HG02840 (cell line): ENCODE data around the gene PACRG.
"Not testable (repeated sequence)": the region's sequence is repeated elsewhere in the genome, so short reads cannot be mapped to it uniquely, and the experiment has no call there.

Experiments used
- ATAC-seq: cut with Tn5 transposase; IDR thresholded peaks from one replicate; pipeline ENCODE4 v1.9.1; 2021; ENCODE audit warnings: mild to moderate bottlenecking, moderate library complexity, moderate number of reproducible peaks; ENCODE audit not compliant: unreplicated experiment, low FRiP score

Gene PACRG

DNA sequence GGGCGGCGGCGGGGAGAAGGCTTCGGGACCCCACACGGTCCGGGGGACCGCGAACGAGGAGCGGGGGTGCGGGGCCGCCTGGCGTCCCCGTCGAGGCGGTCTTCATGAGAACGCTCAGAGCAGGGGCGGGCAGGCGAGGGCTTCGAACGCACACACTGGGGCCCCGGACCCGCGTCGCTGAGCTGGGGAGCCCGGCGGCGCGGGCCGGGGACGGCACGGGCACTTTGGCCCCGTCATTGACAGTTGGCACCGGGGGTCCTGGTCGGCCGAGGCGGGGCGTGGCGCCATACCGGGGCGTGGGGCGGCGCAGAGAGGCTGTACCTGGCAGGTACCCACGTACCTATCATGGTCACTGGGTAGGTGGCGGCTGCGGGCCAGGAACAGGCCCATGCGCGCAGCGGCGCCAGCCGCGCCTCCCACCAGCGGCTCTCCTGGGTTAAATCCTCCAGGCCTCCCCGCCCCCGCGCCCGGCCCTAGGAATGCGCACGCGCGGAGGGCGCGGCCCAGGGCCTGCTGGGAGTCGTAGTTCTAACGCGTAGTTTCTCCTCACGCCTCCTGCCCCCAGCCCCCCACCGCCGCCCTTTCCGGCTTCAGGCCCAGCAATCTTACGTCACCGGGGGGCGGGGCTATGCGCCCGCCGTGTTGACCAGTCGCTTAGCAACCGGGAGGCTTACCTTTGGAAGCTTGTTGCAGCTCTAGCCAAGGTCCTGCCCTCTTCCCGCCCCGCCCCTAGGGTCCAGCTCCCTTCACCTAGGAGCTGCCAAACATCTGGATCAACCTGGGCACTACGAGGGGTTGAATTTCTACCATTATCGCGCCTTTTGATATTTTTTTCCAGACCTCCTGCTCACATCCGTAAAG lies at the start of gene PACRG, which contains the start of gene PRKN:
Gene PACRG, plus strand, starts transcription at position 653 of the 861 bp plus-strand sequence.
Gene PRKN, minus strand, starts transcription at position 445 of the 861 bp plus-strand sequence.
- peak; percentile 99 for ATAC-seq

DNA sequence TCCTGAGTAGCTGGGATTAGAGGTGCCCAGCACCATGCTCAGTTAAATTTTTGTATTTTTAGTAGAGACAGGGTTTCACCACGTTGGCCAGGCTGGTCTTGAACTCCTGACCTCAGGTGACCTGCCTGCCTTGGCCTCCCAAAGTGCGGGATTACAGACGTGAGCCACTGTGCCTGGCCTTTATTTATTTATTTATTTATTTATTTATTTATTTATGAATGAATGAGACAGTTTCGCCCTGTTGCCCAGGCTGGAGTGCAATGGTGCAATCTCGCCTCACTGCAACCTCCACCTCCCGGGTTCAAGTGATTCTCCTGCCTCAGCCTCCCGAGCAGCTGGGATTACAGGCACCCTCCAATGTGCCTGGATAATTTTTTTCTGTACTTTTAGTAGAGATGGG lies 48.9 kb upstream of the PACRG start:
- ATAC-seq, result not testable (repeated sequence)

DNA sequence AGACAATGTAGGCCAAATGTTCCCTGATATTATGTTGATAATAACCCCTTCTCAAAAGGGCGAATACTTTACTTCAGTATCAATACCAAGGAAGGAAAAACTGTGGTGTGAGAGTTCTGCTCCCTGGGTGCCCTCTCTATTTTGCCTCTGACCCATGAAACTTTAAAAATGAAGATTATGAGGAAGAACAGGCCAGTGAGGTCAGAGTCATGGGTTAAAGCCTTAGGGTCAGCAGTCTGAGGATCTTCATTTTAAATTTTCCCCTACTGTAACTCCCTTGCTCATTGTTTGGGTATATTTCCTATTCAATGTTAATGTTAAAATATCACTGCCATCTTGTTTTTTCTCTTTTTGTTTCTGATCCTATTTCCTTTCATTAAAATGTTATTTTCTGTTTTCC lies 48.1 kb upstream of the PACRG start:
- ATAC-seq, result no peak

- ATAC-seq, result no peak
Measured at GRCh38 chr6:162680367-162680766, 47.4 kb upstream of the PACRG start.

GRCh38 chr6:162680871-162681270 lies 46.9 kb upstream of the PACRG start:
- no peak for ATAC-seq

DNA sequence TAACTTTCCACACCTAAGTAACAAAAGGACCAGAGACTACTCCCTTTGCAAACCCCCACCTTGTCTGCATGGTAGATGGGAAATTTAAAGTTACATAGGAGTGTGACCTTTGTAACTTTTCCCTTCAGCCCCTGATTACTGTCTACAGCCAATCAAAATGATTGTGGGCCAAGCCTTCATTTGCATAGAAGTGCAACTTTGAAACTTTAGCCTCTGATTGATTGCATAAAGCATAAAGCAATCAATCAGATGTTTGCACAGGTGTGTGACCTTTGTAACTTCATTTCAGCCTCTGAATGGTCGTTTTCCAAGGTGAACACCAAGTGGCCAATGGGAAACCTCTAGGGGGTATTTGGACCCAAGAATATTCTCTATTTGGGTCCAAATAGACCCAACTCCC lies 46.3 kb upstream of the PACRG start:
- no peak for ATAC-seq

DNA sequence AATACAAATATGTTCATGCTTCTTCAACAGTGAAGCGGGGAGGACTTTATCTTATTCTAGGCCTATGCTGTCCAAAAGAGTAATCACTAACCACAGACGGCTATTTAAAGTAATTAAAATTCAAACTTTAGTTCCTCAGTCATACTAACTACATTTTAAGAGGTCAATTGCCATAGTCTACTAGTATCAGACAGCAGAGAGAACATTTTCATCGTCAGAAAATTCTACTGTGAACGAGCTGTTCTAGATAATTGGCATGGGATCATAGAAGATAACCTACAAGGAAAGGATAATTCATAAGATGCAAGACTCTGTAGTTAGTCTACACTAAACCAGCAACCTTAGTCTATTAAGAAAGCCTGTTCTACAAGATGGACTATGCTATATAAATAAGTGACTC lies 44.6 kb upstream of the PACRG start:
- ATAC-seq, result no peak

- no peak for ATAC-seq
Measured at GRCh38 chr6:162684052-162684451, 43.7 kb upstream of the PACRG start.

GRCh38 chr6:162684961-162685360 lies 42.8 kb upstream of the PACRG start:
- no peak for ATAC-seq

- no peak for ATAC-seq
Measured at GRCh38 chr6:162685586-162685985, 42.2 kb upstream of the PACRG start.

- ATAC-seq, result no peak
Measured at GRCh38 chr6:162688751-162689345, 38.9 kb upstream of the PACRG start.

DNA sequence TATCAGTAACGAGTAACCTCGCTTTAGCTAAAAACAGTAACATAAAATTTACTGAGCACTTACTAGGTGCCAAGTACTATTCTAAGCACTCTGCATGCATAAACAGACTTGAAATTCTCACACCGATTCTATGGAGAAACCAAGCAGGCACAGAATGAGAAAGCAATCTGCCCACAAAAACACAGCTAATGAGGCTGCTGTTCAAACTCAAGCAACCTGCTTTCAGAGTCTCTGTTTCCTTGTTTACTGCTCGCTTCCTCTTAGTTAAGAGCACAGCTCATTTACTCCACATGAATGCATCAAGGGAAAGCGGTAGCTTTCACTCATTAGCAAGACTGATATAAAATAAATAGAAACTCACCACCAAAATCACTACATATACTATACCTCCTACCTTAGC lies 37.6 kb upstream of the PACRG start:
- ATAC-seq, result no peak

DNA sequence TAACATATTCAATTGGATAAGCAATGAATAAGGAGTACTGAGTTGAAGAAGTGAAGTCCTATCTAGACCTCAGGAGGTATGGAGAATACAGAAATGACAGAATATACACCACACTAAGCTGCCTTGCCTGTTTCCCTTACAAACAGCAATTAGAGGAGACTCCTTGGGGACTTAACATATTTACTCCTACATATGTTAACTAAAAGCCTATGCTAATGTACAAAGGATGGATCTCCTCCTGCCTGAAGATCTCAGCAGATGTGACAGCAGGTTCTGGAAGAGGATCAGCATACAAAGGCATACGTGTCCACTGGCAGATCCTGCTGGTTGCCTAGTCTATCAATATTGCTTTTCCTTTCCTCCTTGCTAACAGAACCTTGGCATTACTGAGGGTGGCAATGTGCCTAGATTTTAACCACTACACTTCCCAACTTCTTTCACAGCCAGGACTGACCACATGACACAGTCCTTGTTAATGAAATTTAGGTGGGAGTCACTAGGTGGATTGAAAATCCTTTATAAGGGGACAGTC lies 29.8 kb upstream of the PACRG start:
- ATAC-seq, result no peak

DNA sequence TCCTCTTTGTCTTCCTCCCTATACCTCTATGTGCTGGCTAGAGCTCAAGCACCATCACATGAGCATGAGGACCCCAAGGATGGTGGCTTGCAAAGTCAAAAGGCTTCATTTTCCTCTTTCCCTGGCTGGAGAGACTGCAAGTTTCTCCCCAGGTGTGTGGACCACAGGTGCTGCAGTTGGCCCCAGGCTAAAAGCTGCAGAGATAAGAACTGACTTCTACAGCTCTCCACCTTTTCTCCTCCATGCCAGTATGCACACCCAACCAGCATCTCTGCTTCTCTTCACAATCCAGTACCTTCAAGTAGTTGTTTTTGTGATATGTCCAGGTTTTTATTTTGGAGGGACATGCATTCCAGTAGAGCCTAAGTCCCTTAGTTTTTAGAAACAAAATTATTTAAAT lies 29.3 kb upstream of the PACRG start:
- no peak for ATAC-seq

DNA sequence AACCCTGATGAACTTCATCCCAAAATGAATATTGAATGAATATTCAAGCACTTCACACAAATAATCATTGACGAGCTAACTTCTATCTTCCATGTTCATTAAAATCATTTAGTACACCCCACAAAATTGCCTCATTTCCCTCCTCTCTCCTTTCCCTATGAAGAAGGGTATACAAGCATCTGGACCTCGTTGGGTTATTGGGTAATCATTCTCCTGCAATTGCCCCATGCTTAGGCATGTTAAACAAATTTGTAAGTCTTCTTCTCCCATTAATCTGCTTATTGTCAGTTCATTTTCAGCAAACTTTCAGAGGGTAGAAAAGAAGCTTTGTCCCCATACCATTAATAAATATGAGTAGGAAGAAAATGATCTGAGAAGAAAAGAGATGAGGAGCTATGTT lies 27.8 kb upstream of the PACRG start:
- ATAC-seq, result no peak

DNA sequence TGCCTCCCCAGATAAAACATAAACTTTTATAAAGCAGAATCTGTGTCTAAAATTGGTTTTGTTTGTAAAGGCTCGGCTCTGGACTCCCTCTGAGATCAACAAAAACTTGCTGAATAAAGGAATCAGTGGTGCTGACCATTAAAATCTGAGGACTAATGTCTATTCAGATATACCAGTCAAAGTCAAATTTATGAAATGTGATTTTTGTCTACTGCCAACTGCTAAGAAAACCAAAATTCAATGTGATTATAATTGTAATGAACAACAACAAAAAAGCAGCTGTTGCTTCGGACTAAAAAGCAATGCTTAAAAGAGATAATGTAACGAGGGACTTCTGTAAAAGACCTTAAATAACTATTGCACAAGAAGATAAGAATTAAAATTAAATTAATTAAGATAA lies 26.8 kb upstream of the PACRG start:
- no peak for ATAC-seq

GRCh38 chr6:162701551-162701950 lies 26.2 kb upstream of the PACRG start:
- no peak for ATAC-seq

DNA sequence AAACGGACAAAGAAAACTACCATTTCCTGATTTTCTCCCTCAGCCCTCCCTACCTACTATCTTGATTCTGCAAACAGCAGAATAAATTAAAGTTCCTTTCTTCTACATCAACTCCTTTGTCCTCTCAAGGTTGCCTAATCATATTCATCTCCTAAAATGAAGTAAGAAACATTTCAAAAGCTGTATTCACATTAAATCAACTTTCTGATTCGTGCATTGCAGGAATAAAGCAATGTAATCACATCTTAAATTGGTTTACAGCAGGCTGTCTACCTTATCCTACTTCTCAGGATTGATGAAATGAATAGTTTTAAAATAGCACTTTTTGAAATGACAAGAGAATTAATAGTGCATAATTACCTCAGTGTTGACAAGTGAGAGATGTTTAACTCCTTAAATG lies 25.3 kb upstream of the PACRG start:
- no peak for ATAC-seq

DNA sequence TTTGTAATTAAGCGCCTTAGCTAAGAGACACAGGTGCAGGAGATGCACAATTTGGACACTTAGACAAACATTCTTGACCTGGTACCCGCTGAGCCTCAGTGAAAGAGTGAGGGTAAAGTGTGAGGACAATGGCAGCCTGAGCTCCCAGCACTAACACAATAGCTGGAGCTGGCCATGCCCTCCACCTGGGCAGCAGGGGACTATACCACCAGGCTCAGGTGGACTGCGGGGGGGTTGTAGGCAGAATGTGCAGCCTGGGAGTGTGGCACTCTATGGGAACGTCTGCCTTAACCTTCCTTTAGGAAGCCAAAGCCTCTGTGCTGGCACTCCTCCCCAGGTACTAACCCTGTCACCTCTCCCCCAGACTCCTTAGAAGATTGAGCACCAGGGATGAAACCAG lies 23.8 kb upstream of the PACRG start:
- ATAC-seq, result no peak

DNA sequence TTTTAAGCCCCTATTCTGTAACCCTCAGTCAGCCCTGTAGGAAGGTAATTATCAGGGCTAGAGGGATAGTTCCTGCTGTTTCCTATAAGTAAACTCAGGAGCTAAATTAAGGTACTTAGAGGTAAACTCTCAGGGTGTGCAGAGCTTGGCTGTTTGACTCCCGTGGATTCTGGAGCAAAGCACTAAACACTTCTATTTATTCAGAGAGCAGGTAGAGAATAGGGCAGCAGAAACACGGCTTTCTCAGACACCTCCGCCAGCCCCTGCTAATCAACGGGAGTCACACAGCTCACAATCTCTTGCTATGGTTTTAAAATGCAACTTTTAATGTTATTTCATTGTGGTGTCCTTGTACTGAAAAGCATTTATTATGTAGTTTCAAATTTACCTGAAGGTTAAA lies 22.0 kb upstream of the PACRG start:
- no peak for ATAC-seq

DNA sequence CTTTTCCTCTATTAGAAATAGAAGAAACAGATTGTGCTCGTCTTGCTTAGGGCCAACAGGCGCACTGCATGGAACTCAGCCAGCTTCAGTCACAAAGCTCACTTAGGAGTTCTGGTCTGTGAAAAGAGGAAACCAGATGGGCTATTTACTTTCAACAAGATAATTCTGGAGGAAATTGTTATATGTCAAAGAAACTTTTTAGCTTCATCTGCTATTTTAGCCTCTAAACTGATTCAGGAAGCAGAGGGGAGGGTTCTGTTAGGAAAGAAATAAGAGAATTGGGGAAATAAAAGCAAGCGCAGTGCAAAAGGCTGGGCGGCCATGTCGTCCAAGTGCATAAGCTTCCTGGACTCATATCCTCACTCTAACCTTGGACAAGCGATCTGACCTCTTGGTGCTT lies 21.5 kb upstream of the PACRG start:
- no peak for ATAC-seq

GRCh38 chr6:162708971-162709370 lies 18.8 kb upstream of the PACRG start:
- ATAC-seq, result no peak
